HG03354 (cell line): Measurements from ENCODE around the gene PIGT.

Source experiments
- ATAC-seq: cut with Tn5 transposase; IDR thresholded peaks from one replicate; pipeline ENCODE4 v1.9.1; 2021; ENCODE audit warnings: mild to moderate bottlenecking; ENCODE audit not compliant: unreplicated experiment, poor library complexity, severe bottlenecking

The PIGT gene

GRCh38 chr20:45415822-45416637 is at the start of gene PIGT:
TSS of gene PIGT (plus strand) at chr20:45416141. CDS start at chr20:45416157, 16 bp downstream.
- ATAC-seq, result peak; percentile 75

GRCh38 chr20:45366192-45366591 is 49.7 kb upstream of the PIGT start:
- ATAC-seq, result no peak

DNA sequence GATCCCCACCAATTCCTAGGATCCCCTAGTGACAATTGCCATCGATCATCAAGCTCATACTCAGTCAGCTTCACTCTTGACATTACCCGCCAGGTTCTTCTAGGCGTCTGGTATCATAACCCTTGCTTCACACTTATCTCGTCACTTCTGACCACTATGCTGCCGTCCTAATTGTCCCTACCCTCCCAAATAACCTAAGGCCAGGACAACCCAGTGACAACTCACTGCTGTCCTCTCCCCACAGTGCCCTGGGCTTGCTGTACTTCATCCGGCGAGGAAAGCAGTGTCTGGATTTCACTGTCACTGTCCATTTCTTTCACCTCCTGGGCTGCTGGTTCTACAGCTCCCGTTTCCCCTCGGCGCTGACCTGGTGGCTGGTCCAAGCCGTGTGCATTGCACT is 49.3 kb upstream of the PIGT start:
- no peak for ATAC-seq

GRCh38 chr20:45367126-45367525 is 48.8 kb upstream of the PIGT start:
- no peak for ATAC-seq

DNA sequence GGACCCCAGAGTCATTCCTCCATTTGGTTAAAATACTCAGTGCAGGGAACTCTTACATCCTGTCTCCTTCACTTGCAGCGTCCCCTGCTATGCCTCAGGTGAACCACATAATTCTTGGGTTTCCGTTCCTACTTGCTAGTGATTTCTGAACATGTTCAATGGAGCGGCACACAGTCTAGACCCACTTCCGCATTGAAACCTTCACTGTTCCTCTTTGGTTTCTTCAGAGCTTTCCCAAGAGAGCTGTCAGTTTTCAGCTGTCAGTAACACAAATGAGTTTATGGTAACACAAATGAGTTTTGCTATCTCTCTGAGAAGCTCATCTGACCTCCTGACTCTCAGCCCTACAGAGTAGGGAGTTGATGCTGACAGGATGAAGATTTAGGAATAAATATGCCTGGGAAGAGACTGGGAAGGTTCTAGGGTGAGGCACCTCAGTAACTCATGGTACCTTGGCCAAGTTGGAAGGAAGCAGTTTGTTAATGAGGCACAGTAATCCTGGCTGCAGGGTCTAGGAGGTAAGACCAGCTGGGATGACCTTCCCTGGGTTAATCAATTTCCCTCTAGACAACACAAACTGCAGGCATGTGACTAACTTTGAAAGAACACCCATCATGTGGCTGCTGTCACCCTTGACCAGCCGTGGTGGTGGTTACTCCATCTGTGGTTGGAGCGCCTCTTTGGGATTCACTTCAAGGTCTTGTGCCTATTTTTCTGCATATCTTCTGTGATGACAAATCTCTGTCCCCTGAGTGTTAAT is 47.5 kb upstream of the PIGT start:
- ATAC-seq, result peak; percentile 86

GRCh38 chr20:45370571-45371160 is 45.3 kb upstream of the PIGT start:
- no peak for ATAC-seq

DNA sequence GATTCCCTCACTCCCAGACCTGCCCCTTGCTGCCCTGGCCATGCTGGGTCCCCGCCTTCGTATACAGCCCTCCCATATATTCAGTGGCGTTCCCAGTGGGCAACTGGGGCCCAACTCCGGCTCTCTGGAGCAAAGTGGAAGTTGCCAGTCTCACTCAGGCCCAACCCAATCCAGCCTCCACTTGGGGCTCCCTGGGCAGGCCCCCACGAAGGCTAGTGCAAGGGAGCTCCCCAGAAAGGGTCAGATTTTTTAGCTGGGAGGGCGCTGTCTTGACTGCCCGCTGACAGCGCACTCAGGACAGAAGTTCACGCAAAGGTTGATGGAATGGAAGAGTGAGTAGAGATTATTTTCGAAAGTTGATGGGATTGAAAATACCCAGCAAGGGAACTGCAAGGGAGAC is 43.7 kb upstream of the PIGT start:
- ATAC-seq, result no peak

DNA sequence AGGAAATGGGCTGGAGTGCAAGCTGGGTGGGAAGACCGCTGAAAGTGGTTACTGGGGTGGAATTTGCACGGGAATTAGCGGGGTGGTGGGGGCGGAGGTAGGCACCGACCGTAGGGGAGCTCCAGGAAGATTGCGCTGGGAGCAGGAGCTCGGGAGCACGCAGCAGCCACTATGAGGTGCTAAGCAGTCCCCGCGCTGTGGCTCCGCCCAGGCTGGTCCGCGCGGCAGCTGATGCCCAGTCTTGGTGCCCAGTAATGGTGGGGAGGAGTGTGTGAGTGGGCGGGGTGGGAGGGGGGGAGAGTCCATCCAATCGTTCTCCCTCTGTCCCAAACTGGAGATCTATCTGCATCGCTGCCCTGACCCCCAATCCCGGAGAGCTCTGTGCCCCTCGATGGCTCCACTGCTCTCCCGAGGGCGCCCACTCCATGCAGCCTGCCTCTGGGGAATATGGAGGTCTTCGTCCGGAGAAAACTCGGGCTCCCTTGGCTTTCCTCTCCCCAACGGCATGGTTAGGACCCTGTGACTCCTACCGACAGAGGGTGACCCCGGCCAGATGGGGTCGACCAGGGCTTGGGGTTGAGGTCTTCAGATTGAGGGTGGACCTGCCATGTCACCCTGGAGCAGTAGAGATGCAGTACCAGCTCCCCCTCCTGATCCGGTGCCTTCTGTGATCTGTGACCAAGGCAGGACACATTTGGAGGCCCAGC is 43.1 kb upstream of the PIGT start:
- ATAC-seq, result no peak

DNA sequence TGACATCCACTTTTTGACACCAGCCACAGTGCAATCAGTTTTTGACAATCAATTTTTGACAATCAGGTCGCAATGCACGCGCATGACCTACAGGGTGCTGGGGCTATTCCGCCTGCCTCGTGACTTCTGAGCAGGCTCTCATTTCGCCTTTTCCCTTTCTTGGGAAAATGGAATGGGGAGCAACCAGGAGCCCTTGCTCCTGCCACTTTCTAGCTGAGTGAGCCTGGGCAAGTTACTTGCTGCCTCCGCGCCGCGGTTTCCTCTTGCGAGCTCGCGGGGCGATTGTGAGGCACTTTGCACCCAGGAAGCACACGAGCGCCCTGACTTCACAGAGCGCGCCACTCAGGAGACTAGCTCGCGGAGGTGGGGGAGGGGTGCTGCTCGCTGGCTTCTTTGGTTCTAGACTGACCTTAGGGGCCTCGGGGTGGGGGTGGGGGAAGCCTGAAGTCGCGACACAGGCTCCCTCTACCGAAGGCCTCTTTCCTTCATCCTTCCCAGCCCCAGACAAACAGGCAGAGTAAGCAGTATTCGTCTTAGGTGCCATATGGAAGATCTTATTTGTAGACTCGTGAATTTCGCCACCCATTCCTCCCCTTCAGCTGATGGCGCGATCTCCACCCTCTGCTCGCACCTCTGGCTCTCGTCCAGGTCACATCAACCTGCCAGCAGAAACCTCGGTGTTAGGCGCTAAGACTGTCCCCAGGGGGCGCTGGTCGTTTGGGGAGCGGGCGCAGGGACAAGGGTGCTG is 42.4 kb upstream of the PIGT start:
- ATAC-seq, result peak; percentile 83

DNA sequence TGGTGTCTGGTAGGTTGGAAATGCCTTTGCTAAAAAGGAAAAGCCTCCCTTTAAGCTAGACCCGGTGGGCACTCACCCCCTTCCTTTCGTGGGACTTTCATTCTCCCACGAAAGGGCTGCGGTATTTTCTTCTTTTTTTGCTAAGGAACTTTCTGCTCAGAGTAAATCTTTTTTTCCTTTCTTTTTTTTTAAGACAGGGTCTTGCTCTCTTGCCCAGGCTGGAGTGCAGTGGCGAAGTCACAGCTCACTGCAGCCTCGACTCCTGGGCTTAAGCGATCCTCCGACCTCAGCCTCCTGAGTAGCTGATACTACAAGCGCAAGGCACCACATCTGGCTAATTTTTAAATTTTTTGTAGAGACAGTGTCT is 41.9 kb upstream of the PIGT start:
- ATAC-seq, result no peak

DNA sequence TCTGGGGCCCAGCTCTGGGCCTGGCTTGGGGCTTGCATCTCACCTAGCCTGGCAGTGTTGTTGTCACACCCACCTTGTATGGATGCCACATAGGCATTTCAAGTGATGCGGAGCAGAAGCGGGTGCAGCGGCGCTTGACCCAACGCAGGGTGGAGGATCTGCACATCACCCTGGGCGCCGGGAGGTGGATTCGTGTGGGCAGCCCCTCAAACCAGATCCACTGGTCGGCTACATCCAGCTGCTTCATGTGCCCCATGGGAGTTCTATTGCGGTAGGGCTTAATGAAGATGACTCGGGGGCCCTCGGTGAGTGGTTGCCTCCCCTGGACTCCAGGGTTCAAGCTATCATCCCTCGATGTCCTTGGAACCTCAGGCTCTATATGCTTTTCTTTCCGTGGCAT is 41.0 kb upstream of the PIGT start:
- no peak for ATAC-seq

- ATAC-seq, result no peak
Measured at GRCh38 chr20:45377269-45377668, 38.7 kb upstream of the PIGT start.

- ATAC-seq, result no peak
Measured at GRCh38 chr20:45378191-45378590, 37.8 kb upstream of the PIGT start, which contains the start of gene TP53TG5. TSS of gene TP53TG5 (minus strand) at chr20:45378325. CDS start at chr20:45378236, 89 bp downstream.

DNA sequence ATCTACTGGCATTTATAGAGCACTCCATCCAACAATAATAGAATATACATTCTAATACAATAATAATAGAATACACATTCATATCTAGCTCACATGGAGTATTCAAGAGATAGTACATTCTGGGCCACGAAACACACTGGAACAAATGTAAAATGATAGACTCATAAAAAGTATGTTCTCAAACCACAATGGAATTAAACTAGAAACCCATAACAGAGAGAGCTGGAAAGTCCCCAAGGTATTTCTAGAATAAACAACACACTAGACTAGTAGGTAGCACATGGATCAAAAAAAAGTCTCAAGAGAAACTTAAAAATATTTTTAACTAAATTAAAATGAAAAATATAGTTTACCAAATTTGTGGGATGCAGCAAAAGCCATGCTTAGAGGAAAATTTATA is 28.7 kb upstream of the PIGT start:
- ATAC-seq, result no peak

DNA sequence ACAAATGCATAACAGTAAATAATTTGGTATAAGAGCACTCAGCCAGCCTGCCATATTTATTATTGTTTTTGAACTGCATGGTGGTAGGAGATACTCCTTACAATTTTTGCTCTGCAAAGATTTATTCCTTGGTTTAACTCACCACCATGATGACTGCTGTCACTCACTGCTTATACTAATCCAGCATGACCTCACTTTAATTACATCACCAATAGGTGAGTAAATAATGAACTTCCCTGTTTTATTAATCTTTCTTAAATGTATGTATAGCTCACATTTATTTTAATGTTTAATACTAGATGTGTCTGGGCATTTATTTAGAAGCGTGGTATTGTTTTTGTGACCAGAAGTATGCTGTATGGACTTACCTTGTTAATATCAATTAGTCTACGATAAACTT is 25.0 kb upstream of the PIGT start:
- no peak for ATAC-seq

DNA sequence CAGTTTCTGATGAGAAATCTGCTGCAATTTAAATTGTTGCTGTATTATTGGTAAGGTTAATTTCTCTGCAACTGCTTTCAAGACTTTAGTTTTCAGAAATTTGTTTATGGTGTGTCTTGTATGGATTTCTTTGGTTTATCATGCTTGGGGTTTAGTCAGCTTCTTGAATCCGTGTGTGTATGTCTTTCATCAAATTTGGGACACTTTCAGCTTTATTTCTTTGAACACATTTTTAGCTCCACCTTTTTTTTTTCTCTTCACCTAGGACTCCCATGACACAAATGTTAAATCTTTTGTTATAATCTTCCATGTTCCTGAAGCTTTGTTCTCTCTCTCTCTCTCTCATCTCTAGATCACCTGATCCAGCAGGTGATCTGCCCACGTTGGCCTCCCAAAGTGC is 24.4 kb upstream of the PIGT start:
- ATAC-seq, result no peak

GRCh38 chr20:45392733-45393132 is 23.2 kb upstream of the PIGT start:
- ATAC-seq, result no peak

DNA sequence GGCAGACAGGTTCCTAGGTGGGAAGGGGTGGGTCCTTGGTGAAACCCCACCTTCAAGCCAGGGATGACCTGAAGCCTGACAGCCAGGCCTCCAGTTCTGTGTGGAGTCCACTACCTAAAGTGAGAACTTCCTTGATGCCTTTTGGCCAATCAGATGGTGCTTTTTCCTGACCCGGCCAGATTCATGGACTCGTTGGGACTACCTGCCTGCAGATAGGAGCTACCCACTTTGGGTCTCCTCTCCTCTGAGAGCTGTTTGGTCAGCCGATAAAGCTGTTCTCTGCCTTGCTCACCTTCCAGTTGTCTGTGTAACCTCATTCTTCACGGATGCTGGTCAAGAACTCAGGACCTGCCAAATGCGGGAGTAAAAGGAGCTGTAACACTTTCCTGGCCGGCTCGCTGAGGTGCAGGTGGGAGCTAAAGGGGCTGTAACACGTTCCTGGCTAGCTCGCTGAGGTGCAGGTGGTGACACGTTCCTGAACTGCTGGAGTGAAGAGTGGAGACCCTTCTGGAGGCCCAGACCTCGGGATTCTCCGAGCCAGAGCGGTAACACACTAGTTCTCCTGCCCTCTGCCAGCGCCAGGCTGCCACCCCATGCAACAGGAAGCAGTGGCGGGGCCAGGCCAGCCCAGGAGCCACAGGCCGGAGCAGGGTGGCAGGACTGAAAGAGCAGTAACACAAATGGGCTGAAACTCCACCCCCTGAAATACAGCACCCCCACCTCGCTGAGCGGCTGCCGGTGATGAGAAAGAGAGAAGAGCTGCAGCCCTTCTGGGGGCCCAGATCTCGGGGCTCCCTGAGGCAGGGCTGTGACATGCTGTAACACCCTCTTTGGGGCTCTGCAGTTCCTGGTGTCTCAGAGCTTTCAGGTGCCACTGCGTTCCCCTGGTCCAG is 21.5 kb upstream of the PIGT start:
- no peak for ATAC-seq

DNA sequence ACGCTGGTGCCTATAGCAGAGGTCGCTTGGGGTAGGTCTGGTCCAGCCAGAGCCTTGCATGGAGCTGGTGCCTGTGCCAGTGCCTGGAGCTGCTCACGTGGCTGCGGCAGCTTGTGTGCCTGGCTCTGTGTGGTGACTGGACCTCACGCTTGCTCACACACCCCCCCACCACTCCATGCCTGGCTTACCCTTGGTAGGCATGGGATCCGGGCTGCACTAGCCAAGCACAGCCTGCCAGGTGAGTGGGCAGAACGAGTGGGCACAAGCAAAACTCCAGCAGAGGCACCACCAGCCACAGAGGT is 20.9 kb upstream of the PIGT start:
- no peak for ATAC-seq
